Breast epithelium (tissue), 4 donors: ENCODE data around the gene MB21D2. TPM values are rescaled to one million over a fixed set of nuclear protein-coding genes. Genes with fewer than 3 reads are reported as not detected.
"Not testable (repeated sequence)": the region's sequence is repeated elsewhere in the genome, so short reads cannot be mapped to it uniquely, and the experiment has no call there.

Experiments
- DNase-seq, 2 donors: peaks; one replicate each; pipeline ENCODE4 v3.0.0-alpha.2; 2019; ENCODE audit warnings: low spot score in 2 of 2
- H3K27ac ChIP-seq, 2 donors: fragments of 200-600 bp; sonication (generic) in 1 of 2; one replicate each; pipeline ENCODE4 v1.5.1; 2016 to 2019; ENCODE audit warnings: mild to moderate bottlenecking in 1 of 2
- H3K27me3 ChIP-seq, 2 donors: fragments of 200-600 bp; sonication (generic) in 1 of 2; one replicate each; pipeline versions ENCODE4 v1.5.1 to v1.6.0; 2017 to 2019; ENCODE audit warnings: control low read depth in 1 of 2, mild to moderate bottlenecking in 1 of 2
- H3K36me3 ChIP-seq: fragments of 200-600 bp; one replicate; pipeline ENCODE4 v1.5.1; 2019
- H3K4me1 ChIP-seq, 2 donors: fragments of 200-600 bp; sonication (generic); one replicate each; pipeline ENCODE4 v1.5.1; 2016 to 2019; ENCODE audit warnings: control low read depth in 1 of 2
- H3K4me3 ChIP-seq, 3 donors: fragments of 200-600 bp; sonication (generic); 1 replicate in 2 of 3; 2 replicates in 1 of 3; pipeline ENCODE4 v1.5.1; 2016 to 2019; ENCODE audit warnings: mild to moderate bottlenecking in 3 of 3, moderate library complexity in 2 of 3
- H3K9me3 ChIP-seq, 2 donors: fragments of 200-600 bp; sonication (generic) in 1 of 2; one replicate each; pipeline ENCODE4 v1.5.1; 2016 to 2019; ENCODE audit warnings: control low read depth in 1 of 2
- CTCF ChIP-seq, 3 donors: fragments of 450-650 bp; IDR thresholded peaks; one replicate each; pipeline ENCODE4 v1.5.1; 2016 to 2017; ENCODE audit warnings: antibody characterized with exemption in 3 of 3, mild to moderate bottlenecking in 3 of 3, moderate library complexity in 3 of 3
- POLR2A ChIP-seq: fragments of 450-650 bp; IDR thresholded peaks from one replicate; pipeline ENCODE4 v1.6.1; 2016; ENCODE audit warnings: antibody characterized with exemption, mild to moderate bottlenecking, moderate library complexity
- POLR2AphosphoS5 ChIP-seq, 3 donors: sonication (generic); formaldehyde crosslinking; IDR thresholded peaks; one replicate each; pipeline ENCODE4 v1.6.1; 2017; ENCODE audit warnings: antibody characterized with exemption in 3 of 3
- intact Hi-C: fragments of 100-400 bp; cut with DNase I; formaldehyde crosslinking; loops from one replicate; pipeline ENCODE4 v1.15.1; 2023; ENCODE audit warnings: low total_unique reads
- total RNA-seq, 3 donors: library from RNA; depleted of rRNA; stranded (reverse); fragments of >200 nt; gene quantifications; one replicate each; pipeline ENCODE4 v1.1.0, GENCODE V29; 2016

Gene MB21D2
- total RNA-seq, 3 donors from 2014 or later: 4.0 to 11.9 (median 6.2) TPM

- Histone ChIP-seq H3K4me1 (no peaks in the 10 kb centered on the region), H3K27ac (no peak overlapping the region), H3K36me3 (no peaks in the 10 kb centered on the region), H3K4me3 (no peak overlapping the region), H3K9me3 (no peaks in the 10 kb centered on the region), H3K27me3 (no peaks in the 10 kb centered on the region)
- intact Hi-C loops: no loop called here
- no peak for DNase-seq
- no peak for TF ChIP-seq POLR2AphosphoS5 (IDR thresholded peaks at IDR 0.05)
- TF ChIP-seq CTCF (IDR thresholded peaks at IDR 0.05): no peak
- no peak for TF ChIP-seq POLR2A
These were observed 117.9 kb downstream of the MB21D2 start for GRCh38 chr3:192799721-192800120.

GRCh38 chr3:192795021-192795420, 122.6 kb downstream of the MB21D2 start:
- Histone ChIP-seq H3K27ac (no peak overlapping the region), H3K36me3 (no peaks in the 10 kb centered on the region), H3K4me1 (no peaks in the 10 kb centered on the region), H3K9me3 (no peaks in the 10 kb centered on the region), H3K27me3 (no peaks in the 10 kb centered on the region), H3K4me3 (no peak overlapping the region)
- no peak for DNase-seq
- intact Hi-C loops: no loop called here
- no peak for TF ChIP-seq POLR2AphosphoS5 (IDR thresholded peaks at IDR 0.05)
- no peak for TF ChIP-seq CTCF (IDR thresholded peaks at IDR 0.05)

GRCh38 chr3:192794216-192794615, 123.4 kb downstream of the MB21D2 start:
- no peaks in the 10 kb centered on the region for H3K36me3 ChIP-seq
- no peaks in the 10 kb centered on the region for H3K4me1 ChIP-seq
- no peak overlapping the region for H3K4me3 ChIP-seq
- H3K9me3 ChIP-seq: no peaks in the 10 kb centered on the region
- no peak overlapping the region for H3K27ac ChIP-seq
- intact Hi-C loops: no loop called here
- no peak for DNase-seq
- no peaks in the 10 kb centered on the region for H3K27me3 ChIP-seq
- TF ChIP-seq POLR2AphosphoS5 (IDR thresholded peaks at IDR 0.05): no peak
- no peak for TF ChIP-seq POLR2A
- TF ChIP-seq CTCF (IDR thresholded peaks at IDR 0.05): no peak

- H3K27ac ChIP-seq, H3K36me3 ChIP-seq, intact Hi-C loops, H3K27me3 ChIP-seq, H3K4me1 ChIP-seq, H3K4me3 ChIP-seq, H3K9me3 ChIP-seq, DNase-seq: not testable (repeated sequence)
These were observed 128.7 kb downstream of the MB21D2 start for GRCh38 chr3:192788816-192789515.

GRCh38 chr3:192778508-192778907, 139.1 kb downstream of the MB21D2 start:
- intact Hi-C loops: no loop called here
- H3K4me1 ChIP-seq: no peaks in the 10 kb centered on the region
- H3K9me3 ChIP-seq: peaks cover 7 to 15% of the 10 kb centered on the region in 2 donors
- no peak for DNase-seq
- H3K27ac ChIP-seq: no peak overlapping the region
- H3K27me3 ChIP-seq: no peaks in the 10 kb centered on the region
- no peaks in the 10 kb centered on the region for H3K36me3 ChIP-seq
- H3K4me3 ChIP-seq: no peak overlapping the region
- no peak for TF ChIP-seq POLR2A
- no peak for TF ChIP-seq POLR2AphosphoS5 (IDR thresholded peaks at IDR 0.05)
- no peak for TF ChIP-seq CTCF (IDR thresholded peaks at IDR 0.05)

GRCh38 chr3:192774341-192774740, 143.3 kb downstream of the MB21D2 start:
- H3K9me3 ChIP-seq: peaks cover 7 to 15% of the 10 kb centered on the region in 2 donors
- H3K36me3 ChIP-seq, H3K4me3 ChIP-seq, H3K27me3 ChIP-seq, H3K4me1 ChIP-seq, H3K27ac ChIP-seq, DNase-seq, intact Hi-C loops: not testable (repeated sequence)
